ENCODE measurements around the gene ATG2B.

Gene ATG2B

DNA sequence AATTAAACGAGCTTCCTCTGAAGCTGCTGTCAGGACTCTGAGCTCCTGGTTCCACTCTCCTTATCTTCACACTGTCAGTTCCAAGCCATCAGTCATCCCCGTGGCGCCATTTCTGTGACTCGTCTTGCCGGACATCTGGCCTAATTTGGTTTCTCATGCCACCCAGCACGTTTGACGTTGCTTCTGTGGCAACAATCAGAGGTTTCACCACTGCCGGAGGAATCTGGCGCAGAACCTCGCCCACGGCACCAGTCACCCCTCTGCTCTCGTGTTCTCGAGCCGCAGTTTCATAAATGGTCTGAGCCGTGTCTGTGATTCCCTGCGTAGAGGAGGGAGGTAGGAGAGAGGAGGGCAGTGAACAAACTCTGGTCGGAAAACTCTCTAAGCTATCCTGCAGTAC is 77.5 kb downstream of the ATG2B start:
- Histone ChIP-seq H3K36me3 (peaks cover 70% of the 10 kb centered on the region), H3K9me3 (no peaks in the 10 kb centered on the region), H3K4me3 (ENCODE audit: low read depth in 1 of 2, low read length in 1 of 2) (no peak overlapping the region), H3K4me1 (ENCODE audit: control insufficient read depth in 1 of 2, insufficient read depth in 1 of 2, low read depth in 1 of 2, low read length in 1 of 2) (no peaks in the 10 kb centered on the region), H3K27me3 (no peaks in the 10 kb centered on the region), H3K27ac (no peak overlapping the region)
- TF ChIP-seq, protein P1, sequence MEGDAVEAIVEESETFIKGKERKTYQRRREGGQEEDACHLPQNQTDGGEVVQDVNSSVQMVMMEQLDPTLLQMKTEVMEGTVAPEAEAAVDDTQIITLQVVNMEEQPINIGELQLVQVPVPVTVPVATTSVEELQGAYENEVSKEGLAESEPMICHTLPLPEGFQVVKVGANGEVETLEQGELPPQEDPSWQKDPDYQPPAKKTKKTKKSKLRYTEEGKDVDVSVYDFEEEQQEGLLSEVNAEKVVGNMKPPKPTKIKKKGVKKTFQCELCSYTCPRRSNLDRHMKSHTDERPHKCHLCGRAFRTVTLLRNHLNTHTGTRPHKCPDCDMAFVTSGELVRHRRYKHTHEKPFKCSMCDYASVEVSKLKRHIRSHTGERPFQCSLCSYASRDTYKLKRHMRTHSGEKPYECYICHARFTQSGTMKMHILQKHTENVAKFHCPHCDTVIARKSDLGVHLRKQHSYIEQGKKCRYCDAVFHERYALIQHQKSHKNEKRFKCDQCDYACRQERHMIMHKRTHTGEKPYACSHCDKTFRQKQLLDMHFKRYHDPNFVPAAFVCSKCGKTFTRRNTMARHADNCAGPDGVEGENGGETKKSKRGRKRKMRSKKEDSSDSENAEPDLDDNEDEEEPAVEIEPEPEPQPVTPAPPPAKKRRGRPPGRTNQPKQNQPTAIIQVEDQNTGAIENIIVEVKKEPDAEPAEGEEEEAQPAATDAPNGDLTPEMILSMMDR (IDR thresholded peaks at IDR 0.05), result no peak

DNA sequence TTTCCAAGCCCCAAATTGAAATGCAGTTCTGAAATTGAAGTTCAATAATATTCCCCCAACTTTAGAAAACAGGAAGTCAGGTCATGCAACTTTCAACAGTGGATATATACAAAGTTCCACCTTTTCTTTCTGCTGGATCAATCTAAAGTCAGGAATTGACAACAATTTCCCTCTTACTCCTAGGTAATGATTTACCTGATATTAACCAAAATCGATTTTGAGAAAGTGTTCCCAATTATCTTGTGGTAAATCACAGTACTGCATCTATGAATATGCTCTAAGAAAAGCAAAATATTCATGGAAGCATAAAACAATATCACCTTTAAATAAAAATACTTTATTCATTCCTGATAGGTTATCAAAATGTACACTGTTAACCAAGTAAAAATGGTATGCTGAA is 78.7 kb downstream of the ATG2B start:
- Histone ChIP-seq H3K27me3 (no peaks in the 10 kb centered on the region), H3K27ac (no peak overlapping the region), H3K4me3 (ENCODE audit: low read depth in 1 of 2, low read length in 1 of 2) (no peak overlapping the region), H3K9me3 (no peaks in the 10 kb centered on the region), H3K4me1 (ENCODE audit: control insufficient read depth in 1 of 2, insufficient read depth in 1 of 2, low read depth in 1 of 2, low read length in 1 of 2) (no peaks in the 10 kb centered on the region), H3K36me3 (peaks cover 61% of the 10 kb centered on the region)
- TF ChIP-seq, protein P1 (IDR thresholded peaks at IDR 0.05), result no peak

GRCh38 chr14:96284008-96284407 is 79.1 kb downstream of the ATG2B start:
- H3K9me3 ChIP-seq, result no peaks in the 10 kb centered on the region
- H3K27ac ChIP-seq, result no peak overlapping the region
- no peaks in the 10 kb centered on the region for H3K27me3 ChIP-seq
- TF ChIP-seq, protein P1 (IDR thresholded peaks at IDR 0.05), result no peak
- H3K4me1 ChIP-seq (ENCODE audit: control insufficient read depth in 1 of 2, insufficient read depth in 1 of 2, low read depth in 1 of 2, low read length in 1 of 2), result no peaks in the 10 kb centered on the region
- peaks cover 57% of the 10 kb centered on the region for H3K36me3 ChIP-seq
- H3K4me3 ChIP-seq (ENCODE audit: low read depth in 1 of 2, low read length in 1 of 2), result no peak overlapping the region

DNA sequence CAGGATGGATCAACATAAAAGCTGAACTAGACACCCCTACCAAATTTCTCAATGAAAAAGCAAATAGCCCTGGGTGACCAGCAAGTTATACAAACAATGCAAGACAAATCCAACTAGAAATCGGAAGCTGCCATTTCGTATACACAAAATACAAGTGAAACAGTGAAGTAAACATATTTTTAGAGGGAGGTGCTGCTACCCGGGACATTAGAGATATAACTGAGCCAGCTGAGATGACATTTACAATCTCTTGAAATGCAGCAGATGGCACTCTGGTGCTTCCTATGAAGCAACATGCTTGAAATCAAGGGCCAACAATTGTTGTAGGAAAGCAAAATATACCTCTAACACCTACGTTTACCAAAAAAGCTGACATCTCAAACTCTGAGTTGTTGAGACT is 81.7 kb downstream of the ATG2B start:
- Histone ChIP-seq H3K36me3 (peaks cover 39% of the 10 kb centered on the region), H3K4me3 (ENCODE audit: low read depth in 1 of 2, low read length in 1 of 2) (no peak overlapping the region), H3K27ac (no peak overlapping the region), H3K4me1 (ENCODE audit: control insufficient read depth in 1 of 2, insufficient read depth in 1 of 2, low read depth in 1 of 2, low read length in 1 of 2) (no peaks in the 10 kb centered on the region), H3K27me3 (no peaks in the 10 kb centered on the region), H3K9me3 (peaks cover 6% of the 10 kb centered on the region)
- TF ChIP-seq, protein P1 (IDR thresholded peaks at IDR 0.05), result no peak

DNA sequence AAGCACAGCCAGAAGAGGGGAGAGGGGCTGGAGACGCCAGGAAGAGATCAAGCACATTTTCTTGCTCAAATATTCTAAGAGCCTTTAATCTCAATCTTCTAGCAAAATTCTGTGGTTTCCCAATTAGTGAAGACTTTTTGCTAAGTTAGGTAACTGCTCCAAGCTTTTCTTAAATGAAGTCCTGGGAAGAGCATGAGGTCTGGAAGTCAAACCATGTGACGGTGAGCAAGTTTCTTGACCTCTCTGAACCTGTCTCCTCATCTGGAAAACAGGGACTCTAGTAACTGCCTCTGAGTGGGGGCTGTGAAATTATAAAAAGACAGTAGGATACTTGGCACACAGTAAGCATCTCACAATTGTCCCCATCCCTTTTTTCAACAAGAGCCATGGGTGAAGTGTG is 83.0 kb downstream of the ATG2B start:
- peaks cover 30% of the 10 kb centered on the region for H3K36me3 ChIP-seq
- H3K27me3 ChIP-seq, result peaks cover 3% of the 10 kb centered on the region
- TF ChIP-seq, protein P1 (IDR thresholded peaks at IDR 0.05), result no peak
- peaks cover 6% of the 10 kb centered on the region for H3K9me3 ChIP-seq
- H3K27ac ChIP-seq, result no peak overlapping the region
- H3K4me1 ChIP-seq (ENCODE audit: control insufficient read depth in 1 of 2, insufficient read depth in 1 of 2, low read depth in 1 of 2, low read length in 1 of 2), result no peaks in the 10 kb centered on the region
- H3K4me3 ChIP-seq (ENCODE audit: low read depth in 1 of 2, low read length in 1 of 2), result no peak overlapping the region

- TF ChIP-seq, protein P1 (IDR thresholded peaks at IDR 0.05), result no peak
- peaks cover 6% of the 10 kb centered on the region for H3K9me3 ChIP-seq
- peaks cover 5% of the 10 kb centered on the region for H3K27me3 ChIP-seq
- no peaks in the 10 kb centered on the region for H3K4me1 ChIP-seq (ENCODE audit: control insufficient read depth in 1 of 2, insufficient read depth in 1 of 2, low read depth in 1 of 2, low read length in 1 of 2)
- no peak overlapping the region for H3K4me3 ChIP-seq (ENCODE audit: low read depth in 1 of 2, low read length in 1 of 2)
- no peak overlapping the region for H3K27ac ChIP-seq
- peaks cover 25% of the 10 kb centered on the region for H3K36me3 ChIP-seq
Observed at GRCh38 chr14:96279564-96279963, 83.6 kb downstream of the ATG2B start.
